Erythroblast (primary cell): Measurements from ENCODE around the gene DNAJC28.

Experiments used
- GATA1 ChIP-seq: IDR thresholded peaks from 2 replicates; pipeline ENCODE4 v1.6.1; 2011; ENCODE audit warnings: low read depth, mild to moderate bottlenecking, control low read depth, low read length, moderate library complexity
- POLR2A ChIP-seq: IDR thresholded peaks from 2 replicates; pipeline ENCODE4 v1.6.1; 2011; ENCODE audit warnings: mild to moderate bottlenecking, low read length

- TF ChIP-seq POLR2A: no peak
- TF ChIP-seq GATA1: no peak
Observed at GRCh38 chr21:33478935-33479678, 12.4 kb downstream of the DNAJC28 start.
